Stimulated activated CD8-positive, alpha-beta memory T cell treated with anti-CD3 and anti-CD28 coated beads, Interleukin-4, amount 100 ng/mL, for 4 hours (primary cell): ENCODE measurements around the gene IL17RD.

Experiments used
- DNase-seq, 2 donors: peaks; one replicate each; pipeline ENCODE4 v3.0.0-alpha.2; 2020; ENCODE audit warnings: low read depth in 2 of 2, low spot score in 1 of 2

IL17RD gene

DNA sequence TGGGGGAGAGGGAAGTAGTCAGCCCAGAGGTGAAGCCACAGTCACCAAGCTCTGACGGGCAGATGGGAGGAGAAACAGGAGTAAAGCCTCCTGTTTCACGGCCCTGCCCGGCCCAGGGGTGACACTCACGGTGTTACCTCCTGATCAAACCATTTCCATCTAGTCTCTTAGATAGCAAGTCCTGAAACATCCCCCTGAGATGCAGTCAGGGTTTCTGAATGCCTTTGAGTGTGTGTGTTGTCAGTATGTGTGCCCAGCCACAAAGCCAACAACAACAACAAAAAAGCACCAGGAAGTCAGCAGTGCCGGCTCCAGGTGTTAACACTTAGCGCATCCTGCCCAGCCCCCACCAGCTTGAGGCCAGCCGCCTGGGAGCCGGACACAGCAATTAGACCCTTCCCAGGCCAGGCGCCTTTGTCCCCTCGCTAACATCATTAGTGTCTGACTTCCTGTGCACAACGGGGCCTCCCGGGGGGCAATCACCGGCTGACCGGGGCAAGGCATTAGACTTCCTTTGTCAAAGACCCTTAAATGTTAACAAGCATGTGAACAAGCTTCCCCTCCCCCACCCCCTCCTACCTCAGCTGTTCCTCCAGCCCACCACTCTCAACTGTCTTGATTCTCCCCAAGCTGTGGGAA lies 34.5 kb downstream of the IL17RD start:
- no peak for DNase-seq

DNA sequence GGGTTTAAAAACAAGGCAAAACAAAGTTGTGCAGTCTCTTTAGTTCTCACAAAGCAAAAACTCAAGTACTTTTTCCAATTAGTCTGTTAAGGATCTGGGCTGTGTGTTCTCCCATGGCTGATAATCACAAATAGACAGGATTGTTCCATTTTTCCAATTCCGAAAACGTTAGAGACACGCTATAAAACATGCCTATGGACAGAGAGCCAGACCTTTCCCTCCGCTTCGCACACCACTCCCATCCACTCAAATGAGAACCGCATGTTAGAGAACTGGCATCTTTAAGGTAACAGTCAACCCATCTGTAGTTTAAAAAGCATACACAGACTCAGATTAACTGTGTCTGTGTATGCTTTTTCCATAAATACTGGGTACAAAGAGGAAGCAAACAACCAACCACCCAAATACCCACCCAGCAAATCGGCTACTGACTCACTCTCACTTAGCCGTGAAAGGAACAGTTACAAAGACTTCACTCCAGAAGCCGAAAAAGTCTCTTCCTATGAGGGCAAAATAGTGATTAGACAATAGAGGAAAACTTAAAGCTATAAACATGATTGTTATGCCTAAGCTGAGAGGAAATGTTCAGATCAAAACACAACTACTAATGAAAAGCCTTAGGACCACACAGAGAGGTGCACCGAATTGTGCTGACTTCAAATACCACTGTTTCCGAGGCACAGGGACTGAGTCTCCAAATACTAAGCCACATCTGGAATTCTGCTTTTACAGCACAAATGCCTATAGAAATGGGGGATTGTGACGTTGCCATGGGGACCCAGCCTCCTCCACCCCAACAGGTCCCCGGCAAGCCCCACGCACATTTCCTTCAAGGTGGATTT lies 36.1 kb downstream of the IL17RD start:
- no peak for DNase-seq

DNA sequence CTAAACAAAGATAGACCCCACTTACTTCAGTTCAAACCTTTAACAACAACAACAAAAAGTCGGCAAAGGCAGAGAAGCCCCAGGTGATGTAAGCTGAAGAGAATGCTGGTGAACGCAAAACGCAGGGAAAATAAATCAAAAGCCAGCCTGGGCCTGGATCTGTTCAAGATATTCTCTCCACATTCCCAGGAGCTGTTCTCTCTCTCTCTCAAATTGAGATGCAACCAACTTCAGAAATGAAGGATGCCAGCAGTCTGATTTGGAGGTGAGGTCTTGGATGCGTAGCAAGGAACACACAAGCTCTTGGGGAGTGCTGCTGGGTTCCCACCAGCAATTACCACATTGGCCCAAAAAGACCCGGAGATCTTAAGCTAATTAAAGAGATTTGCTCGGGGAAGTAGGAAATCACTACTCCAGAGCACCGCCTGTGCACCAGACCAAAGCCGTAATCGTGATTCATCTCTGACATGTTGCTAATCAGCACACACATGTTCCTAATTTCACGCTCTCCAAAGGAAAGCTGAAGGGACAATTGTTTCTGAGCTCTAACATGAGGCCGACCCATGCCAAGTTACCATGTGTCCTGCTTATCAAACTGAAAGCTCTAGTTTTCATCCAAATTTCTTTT lies 37.1 kb downstream of the IL17RD start:
- no peak for DNase-seq

DNA sequence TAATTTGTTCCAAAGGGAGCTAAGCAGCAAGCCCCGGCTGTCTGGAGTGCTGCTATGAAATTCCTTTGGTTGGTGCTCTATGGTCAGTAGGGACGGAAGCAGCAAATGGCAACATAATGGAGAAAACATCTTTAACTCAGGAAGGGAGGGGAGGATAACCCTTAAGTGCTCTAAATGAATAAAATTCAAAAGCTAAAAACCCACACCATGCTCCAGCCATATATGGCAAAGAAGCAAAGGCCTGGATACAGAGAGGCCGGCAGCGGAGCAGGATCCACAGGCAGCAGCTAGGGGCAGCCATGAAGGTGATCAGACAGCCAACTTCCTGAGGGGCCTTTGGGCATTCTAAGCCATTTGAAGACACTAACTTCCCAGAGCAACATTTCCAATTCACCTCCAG lies 38.9 kb downstream of the IL17RD start:
- DNase-seq = no peak

- DNase-seq = no peak
Measured at GRCh38 chr3:57120451-57121174, 44.5 kb downstream of the IL17RD start.

- DNase-seq = no peak
Measured at GRCh38 chr3:57120040-57120439, 45.1 kb downstream of the IL17RD start.

DNA sequence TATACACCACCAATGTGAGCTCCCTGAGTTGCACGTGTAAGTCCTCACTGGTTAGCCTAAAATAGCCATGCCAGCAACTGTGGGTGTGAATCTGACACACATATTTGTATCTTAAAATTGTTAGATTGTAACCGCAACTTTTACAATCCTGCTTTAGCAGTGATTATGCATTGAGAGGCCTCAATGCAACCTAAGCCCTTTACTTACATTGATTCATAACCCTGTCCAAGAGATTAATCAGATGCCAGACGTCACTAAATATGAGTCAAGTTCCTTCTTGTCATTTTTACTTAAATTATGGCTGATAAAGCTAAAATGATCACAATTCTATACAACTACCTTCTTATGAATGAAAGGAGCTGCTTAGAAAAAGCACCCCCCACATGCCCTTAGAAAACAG lies 46.9 kb downstream of the IL17RD start:
- DNase-seq = no peak

DNA sequence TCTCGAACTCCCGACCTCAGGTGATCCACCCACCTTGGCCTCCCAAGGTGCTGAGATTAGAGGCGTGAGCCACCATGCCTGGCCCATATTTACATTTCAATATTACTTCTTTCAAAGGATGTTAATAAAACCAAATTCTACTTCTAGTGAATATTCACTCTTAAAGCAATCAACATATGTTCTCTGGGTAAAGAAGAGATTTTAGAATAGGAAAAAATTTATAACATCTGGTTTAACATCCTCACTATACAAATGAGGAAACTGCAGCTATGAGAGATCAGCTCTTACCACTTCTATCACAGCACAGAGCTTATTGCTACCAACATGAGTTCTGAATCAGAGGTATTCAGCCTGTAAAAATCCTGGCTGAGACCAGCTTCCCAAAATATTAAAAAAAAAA lies 48.7 kb downstream of the IL17RD start:
- DNase-seq = no peak

DNA sequence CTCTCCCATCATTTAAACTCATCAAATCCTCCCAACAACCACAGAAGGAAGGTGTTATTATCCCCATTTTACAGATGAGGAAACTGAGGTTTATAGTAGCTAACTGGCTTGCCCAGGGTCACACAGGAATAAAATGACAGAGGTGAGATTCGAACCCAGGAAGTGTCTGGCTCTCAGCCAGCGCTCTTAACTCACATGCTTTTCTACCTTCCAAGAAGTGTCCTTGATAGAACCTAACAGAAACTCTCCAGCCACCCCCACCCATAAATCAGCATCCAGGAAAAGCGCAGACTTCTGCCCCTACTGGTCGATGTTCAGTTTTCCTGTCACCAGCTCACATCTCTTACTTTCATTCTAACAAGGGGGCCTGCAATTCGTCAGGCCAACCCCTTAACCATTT lies 52.9 kb downstream of the IL17RD start:
- DNase-seq = no peak

DNA sequence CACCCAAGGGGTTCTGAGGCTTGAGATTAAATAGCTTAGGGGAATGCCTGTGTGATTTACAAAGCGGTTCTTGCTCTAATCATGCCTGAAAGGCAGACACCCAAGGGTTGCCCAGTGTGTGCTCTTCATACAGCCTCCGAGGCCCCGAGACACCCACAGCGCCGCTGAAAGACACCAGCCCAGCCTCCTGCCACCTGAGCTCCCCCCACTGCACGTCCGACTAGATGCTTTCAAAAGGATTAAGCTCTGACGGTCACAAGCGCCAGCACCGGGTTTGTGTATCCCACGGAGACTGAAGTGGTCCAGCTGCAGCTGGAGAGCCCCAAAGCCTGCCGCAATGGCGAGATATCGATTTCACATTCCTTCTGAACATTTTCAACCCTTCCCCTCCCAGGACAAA lies 54.4 kb downstream of the IL17RD start:
- no peak for DNase-seq

- no peak for DNase-seq
Measured at GRCh38 chr3:57110214-57110613, 54.9 kb downstream of the IL17RD start.

DNA sequence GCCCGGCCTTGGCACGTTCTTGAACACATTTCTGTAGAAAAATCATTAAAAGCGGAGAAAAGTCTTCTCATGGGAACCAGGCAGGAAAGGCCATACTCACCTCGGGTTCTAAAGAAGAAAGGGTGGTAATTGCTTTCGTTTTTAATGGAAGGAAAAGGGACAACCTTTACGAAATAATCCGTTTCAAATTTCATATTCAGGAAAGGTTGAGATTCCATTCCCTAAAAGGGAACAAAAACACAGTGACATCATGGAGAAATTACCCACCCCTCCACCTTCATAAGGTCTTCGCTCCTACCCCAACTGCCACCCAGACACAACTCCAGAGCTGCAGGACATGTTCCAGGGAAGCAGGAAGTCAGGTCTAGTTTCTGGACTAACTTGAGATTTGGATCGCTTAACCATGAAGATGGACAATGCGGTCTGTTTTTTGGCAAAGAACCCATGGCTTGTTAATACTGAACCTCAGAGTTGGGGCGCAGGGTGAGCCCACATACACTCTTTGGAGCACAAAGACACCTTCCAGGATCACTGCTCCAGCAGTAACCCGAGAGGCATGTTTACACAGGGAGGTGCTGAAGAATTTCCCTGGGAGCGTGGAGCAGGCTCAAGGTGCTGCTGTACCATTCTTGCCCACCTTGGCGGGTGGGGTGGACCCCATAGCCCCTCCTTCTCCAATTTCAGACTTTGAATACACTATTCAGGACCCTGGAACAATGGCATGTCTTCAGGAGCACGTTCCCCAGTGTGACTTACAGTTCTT lies 55.5 kb downstream of the IL17RD start:
- DNase-seq = no peak

GRCh38 chr3:57108684-57109083 lies 56.5 kb downstream of the IL17RD start:
- DNase-seq = no peak

GRCh38 chr3:57105585-57105984 lies 59.6 kb downstream of the IL17RD start:
- no peak for DNase-seq

DNA sequence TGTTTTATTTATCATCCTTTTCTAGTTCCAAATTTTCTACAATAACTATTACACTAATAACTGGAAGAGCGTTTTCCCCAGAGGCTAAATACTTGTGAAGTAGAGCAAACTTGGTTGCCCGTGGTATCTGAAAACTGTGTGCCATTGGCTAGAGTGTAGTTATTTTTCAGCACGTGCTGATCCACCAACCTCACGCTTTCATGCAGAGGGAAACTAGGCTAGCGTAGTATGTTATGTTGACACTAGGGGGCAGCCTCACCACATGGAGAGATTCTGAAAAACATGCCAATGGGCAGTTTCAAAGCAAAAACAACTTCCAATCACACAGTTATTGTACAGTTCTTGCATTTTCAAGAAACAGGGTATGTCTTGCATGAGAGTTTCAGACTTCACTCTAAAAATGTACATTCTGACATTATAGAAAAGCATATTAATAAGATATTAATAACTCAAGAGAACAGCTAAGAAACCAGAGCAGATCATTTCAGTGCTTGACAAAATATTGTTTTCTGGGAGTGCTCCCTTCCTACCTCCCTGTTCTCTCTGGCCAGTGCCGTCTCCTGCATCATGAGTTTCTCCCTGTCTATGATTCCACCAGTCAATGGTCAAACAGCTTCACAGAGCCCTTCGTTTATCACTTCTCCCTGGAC lies 65.0 kb downstream of the IL17RD start:
- DNase-seq = peak in 1 of 2 donors; percentile 31

DNA sequence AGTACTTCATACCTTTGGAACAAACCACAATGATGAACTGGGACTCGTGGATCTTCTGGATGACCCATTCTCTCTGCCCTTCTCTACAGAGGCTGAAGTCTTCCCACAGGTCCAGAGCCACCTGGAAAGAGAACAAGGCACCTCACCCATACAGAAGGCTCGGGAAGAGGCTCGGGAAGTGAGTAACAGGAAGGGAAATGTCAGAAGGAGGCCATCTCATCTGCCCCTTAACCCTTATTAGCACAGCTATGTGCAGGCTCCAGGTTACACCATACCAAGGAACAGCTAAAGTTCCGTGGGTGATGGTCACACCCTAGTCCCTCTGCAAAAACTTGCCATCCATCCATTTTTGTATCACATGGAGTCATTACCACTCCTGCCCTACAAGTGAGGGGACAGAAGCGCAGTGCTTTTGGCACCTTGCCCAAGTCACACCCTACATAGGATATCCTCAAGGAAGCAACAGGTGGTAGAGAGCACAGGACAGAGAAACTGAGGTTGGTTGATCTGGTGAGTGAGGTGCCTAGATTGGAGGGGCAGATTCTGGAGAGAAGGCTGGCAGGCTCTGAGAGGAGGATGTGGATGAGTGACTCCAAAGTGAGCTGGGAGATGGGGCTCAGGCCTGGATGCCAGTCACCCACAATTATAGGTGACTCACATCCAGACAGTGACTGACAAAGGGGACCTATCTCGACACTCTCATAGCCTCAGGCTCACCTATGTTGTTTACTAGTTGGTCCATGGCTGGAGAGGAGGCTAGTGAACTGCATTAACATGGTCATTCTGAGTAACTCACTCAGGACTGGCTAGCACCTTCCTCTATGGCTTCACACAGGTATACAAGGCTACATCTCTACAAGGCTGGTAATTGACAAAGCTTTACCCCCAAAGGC lies 66.5 kb downstream of the IL17RD start:
- DNase-seq = no peak

DNA sequence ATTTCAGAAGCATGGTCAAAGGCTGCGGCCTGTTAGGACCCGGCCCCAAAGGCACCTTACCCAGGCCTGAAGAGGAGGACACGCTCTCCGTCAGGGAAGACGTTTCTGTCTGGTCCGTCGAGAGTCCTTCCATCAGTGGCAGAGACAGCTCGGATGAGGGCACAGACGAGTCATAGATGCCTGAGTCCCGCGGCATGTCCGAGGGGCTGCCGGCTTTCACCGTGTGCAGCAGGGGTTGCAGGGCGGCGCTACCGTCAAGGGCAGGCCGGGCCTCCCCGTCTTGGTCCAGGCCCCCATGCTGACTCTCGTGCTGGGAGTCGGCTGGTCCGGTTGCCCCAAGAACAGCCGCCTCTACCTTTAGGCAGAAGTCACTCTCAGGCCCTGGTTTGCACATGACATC lies 67.6 kb downstream of the IL17RD start:
- no peak for DNase-seq

- no peak for DNase-seq
Measured at GRCh38 chr3:57095363-57095762, 69.8 kb downstream of the IL17RD start.

GRCh38 chr3:57094575-57094974 lies 70.6 kb downstream of the IL17RD start:
- DNase-seq = no peak
